ENCODE measurements around the gene RAPGEF1. TPM values are rescaled to one million over a fixed set of nuclear protein-coding genes. Genes with fewer than 3 reads are reported as not detected.

Gene RAPGEF1
- polyA plus RNA-seq, 1 donor from 2014 or later = 23.6 TPM

DNA sequence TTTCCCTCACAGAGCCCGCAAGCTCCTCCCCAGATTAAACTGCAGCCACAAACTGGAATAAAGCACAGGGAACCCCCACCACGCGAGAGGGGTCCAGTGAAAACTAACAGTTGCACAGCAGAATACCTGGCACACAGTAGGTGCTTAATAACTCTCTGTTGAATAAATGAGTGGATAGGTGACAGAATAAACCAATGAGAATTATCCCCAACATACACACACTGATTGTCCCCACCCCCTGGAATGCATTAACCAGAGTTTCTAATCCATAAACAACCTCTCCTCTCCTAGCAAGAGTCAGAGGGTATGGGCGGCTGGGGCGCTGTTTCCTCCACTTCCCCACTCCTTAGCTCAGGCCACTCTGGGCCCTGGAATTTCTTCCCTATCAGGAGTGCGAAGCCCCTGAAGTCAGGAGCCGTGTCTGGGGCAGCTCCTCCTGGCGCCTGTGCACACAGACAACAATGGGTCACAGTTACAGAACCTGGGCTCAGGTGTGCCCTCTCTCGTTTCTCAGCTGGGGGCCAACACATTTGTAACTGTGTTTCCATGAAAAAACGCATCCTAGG is 27.6 kb downstream of the RAPGEF1 start:
- H3K9me3 ChIP-seq (ENCODE audit: low read length) = no peaks in the 10 kb centered on the region
- no peak overlapping the region for H3K4me2 ChIP-seq (ENCODE audit: low read length)
- H3K36me3 ChIP-seq (ENCODE audit: insufficient read depth, low read length) = no peaks in the 10 kb centered on the region
- no peak for TF ChIP-seq MXI1 (conservative IDR thresholded peaks at IDR 0.05; ENCODE audit: poor library complexity, severe bottlenecking)
- TF ChIP-seq EP300 (conservative IDR thresholded peaks at IDR 0.05; ENCODE audit: poor library complexity, severe bottlenecking) = no peak
- no peak for TF ChIP-seq POLR2AphosphoS5 (IDR thresholded peaks at IDR 0.05)
- no peak for TF ChIP-seq SMC3 (conservative IDR thresholded peaks at IDR 0.05; ENCODE audit: poor library complexity)
- no peak for TF ChIP-seq EZH2 (IDR thresholded peaks at IDR 0.05; ENCODE audit: borderline replicate concordance, insufficient read depth, low read length, poor library complexity, severe bottlenecking)
- TF ChIP-seq, protein P1, sequence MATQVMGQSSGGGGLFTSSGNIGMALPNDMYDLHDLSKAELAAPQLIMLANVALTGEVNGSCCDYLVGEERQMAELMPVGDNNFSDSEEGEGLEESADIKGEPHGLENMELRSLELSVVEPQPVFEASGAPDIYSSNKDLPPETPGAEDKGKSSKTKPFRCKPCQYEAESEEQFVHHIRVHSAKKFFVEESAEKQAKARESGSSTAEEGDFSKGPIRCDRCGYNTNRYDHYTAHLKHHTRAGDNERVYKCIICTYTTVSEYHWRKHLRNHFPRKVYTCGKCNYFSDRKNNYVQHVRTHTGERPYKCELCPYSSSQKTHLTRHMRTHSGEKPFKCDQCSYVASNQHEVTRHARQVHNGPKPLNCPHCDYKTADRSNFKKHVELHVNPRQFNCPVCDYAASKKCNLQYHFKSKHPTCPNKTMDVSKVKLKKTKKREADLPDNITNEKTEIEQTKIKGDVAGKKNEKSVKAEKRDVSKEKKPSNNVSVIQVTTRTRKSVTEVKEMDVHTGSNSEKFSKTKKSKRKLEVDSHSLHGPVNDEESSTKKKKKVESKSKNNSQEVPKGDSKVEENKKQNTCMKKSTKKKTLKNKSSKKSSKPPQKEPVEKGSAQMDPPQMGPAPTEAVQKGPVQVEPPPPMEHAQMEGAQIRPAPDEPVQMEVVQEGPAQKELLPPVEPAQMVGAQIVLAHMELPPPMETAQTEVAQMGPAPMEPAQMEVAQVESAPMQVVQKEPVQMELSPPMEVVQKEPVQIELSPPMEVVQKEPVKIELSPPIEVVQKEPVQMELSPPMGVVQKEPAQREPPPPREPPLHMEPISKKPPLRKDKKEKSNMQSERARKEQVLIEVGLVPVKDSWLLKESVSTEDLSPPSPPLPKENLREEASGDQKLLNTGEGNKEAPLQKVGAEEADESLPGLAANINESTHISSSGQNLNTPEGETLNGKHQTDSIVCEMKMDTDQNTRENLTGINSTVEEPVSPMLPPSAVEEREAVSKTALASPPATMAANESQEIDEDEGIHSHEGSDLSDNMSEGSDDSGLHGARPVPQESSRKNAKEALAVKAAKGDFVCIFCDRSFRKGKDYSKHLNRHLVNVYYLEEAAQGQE (IDR thresholded peaks at IDR 0.05; ENCODE audit: borderline replicate concordance) = no peak
- TF ChIP-seq RAD21 (conservative IDR thresholded peaks at IDR 0.05) = no peak
- TF ChIP-seq, protein P2, sequence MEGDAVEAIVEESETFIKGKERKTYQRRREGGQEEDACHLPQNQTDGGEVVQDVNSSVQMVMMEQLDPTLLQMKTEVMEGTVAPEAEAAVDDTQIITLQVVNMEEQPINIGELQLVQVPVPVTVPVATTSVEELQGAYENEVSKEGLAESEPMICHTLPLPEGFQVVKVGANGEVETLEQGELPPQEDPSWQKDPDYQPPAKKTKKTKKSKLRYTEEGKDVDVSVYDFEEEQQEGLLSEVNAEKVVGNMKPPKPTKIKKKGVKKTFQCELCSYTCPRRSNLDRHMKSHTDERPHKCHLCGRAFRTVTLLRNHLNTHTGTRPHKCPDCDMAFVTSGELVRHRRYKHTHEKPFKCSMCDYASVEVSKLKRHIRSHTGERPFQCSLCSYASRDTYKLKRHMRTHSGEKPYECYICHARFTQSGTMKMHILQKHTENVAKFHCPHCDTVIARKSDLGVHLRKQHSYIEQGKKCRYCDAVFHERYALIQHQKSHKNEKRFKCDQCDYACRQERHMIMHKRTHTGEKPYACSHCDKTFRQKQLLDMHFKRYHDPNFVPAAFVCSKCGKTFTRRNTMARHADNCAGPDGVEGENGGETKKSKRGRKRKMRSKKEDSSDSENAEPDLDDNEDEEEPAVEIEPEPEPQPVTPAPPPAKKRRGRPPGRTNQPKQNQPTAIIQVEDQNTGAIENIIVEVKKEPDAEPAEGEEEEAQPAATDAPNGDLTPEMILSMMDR (IDR thresholded peaks at IDR 0.05; ENCODE audit: poor library complexity, severe bottlenecking) = no peak
- no peak for TF ChIP-seq TAF1 (IDR thresholded peaks at IDR 0.05; ENCODE audit: low read depth)
- H3K9me2 ChIP-seq (ENCODE audit: insufficient read depth, low read length) = no peaks in the 10 kb centered on the region
- no peak overlapping the region for H3K9ac ChIP-seq (ENCODE audit: low read length)
- H4K20me1 ChIP-seq (ENCODE audit: insufficient read depth) = no peaks in the 10 kb centered on the region
- H3K4me3 ChIP-seq (ENCODE audit: low read length) = no peak overlapping the region
- H3F3A ChIP-seq (ENCODE audit: insufficient read depth, low read length, poor library complexity, severe bottlenecking) = no peaks in the 10 kb centered on the region
- peaks cover 4% of the 10 kb centered on the region for H3K79me2 ChIP-seq (replicated peaks; ENCODE audit: insufficient read depth, low read length)
- no peak overlapping the region for H3K27ac ChIP-seq (ENCODE audit: low read length)
- no peaks in the 10 kb centered on the region for H3K27me3 ChIP-seq (ENCODE audit: insufficient read depth, low read depth, low read length)
- H2AFZ ChIP-seq (ENCODE audit: low read depth, low read length) = no peak overlapping the region

DNA sequence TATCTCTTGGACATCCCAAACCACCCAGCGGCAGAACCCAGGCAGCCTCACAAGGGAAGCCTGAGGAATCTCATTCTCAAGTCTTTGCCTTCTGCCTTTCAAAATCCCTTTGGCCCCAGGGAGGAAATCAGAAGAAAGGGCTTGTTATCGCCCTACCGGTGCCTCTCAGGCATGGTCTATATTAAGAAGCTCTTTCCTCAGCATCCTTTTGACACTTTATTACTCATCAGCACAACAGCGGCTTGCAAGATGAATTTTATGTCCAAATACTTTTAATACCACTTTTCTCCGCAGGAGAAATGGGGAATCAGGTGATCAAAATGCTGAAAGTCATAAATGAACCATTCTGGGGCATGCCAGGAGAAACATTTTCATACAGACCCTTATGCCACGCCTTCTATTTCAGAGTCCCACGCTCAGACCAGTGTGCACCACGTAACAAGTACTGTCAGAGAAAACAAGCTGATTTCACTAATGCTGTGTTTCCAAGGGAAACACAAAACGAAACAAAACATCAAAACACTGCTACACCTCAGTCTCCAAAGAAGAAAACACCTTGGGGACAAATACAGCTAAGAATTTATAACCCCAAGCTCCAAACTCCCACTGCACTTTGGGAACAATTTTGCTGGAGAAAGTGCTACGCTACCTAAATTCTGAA is 30.0 kb downstream of the RAPGEF1 start:
- Histone ChIP-seq H3F3A (ENCODE audit: insufficient read depth, low read length, poor library complexity, severe bottlenecking) (no peaks in the 10 kb centered on the region), H3K36me3 (ENCODE audit: insufficient read depth, low read length) (no peaks in the 10 kb centered on the region), H3K27ac (ENCODE audit: low read length) (no peak overlapping the region), H2AFZ (ENCODE audit: low read depth, low read length) (no peak overlapping the region), H3K9me2 (ENCODE audit: insufficient read depth, low read length) (no peaks in the 10 kb centered on the region), H4K20me1 (ENCODE audit: insufficient read depth) (no peaks in the 10 kb centered on the region), H3K27me3 (ENCODE audit: insufficient read depth, low read depth, low read length) (no peaks in the 10 kb centered on the region), H3K79me2 (replicated peaks; ENCODE audit: insufficient read depth, low read length) (peaks cover 13% of the 10 kb centered on the region), H3K4me3 (ENCODE audit: low read length) (no peak overlapping the region), H3K4me2 (ENCODE audit: low read length) (no peak overlapping the region), H3K9ac (ENCODE audit: low read length) (no peak overlapping the region), H3K9me3 (ENCODE audit: low read length) (no peaks in the 10 kb centered on the region)
- TF ChIP-seq RAD21 (conservative IDR thresholded peaks at IDR 0.05) = no peak
- TF ChIP-seq POLR2AphosphoS5 (IDR thresholded peaks at IDR 0.05) = no peak
- TF ChIP-seq EP300 (conservative IDR thresholded peaks at IDR 0.05; ENCODE audit: poor library complexity, severe bottlenecking) = no peak
- TF ChIP-seq TAF1 (IDR thresholded peaks at IDR 0.05; ENCODE audit: low read depth) = no peak
- TF ChIP-seq MXI1 (conservative IDR thresholded peaks at IDR 0.05; ENCODE audit: poor library complexity, severe bottlenecking) = no peak
- TF ChIP-seq, protein P2 (IDR thresholded peaks at IDR 0.05; ENCODE audit: poor library complexity, severe bottlenecking) = no peak
- no peak for TF ChIP-seq EZH2 (IDR thresholded peaks at IDR 0.05; ENCODE audit: borderline replicate concordance, insufficient read depth, low read length, poor library complexity, severe bottlenecking)
- TF ChIP-seq, protein P1 (IDR thresholded peaks at IDR 0.05; ENCODE audit: borderline replicate concordance) = no peak
- TF ChIP-seq SMC3 (conservative IDR thresholded peaks at IDR 0.05; ENCODE audit: poor library complexity) = no peak
